SJSA1 (cell line): ENCODE measurements around the gene NXPE3. TPM values are rescaled to one million over a fixed set of nuclear protein-coding genes. Genes with fewer than 3 reads are reported as not detected.
"Not testable (repeated sequence)": the region's sequence is repeated elsewhere in the genome, so short reads cannot be mapped to it uniquely, and the experiment has no call there.

ENCODE experiments used
- DNase-seq, 2 experiments: peaks; one replicate each; pipeline ENCODE4 v3.0.0-alpha.2; 2015 to 2020; ENCODE audit warnings: low spot score in 2 of 2, low read depth in 1 of 2
- H3K27ac ChIP-seq: fragments of 250-450 bp; sonication (Bioruptor Pico); 2 replicates; pipeline ENCODE4 v1.5.1; 2020; ENCODE audit warnings: mild to moderate bottlenecking, moderate library complexity
- H3K27me3 ChIP-seq: fragments of 250-450 bp; sonication (Bioruptor Pico); replicated peaks from 2 replicates; pipeline ENCODE4 v1.5.1; 2020; ENCODE audit warnings: mild to moderate bottlenecking, moderate library complexity
- H3K36me3 ChIP-seq: fragments of 250-450 bp; sonication (Bioruptor Pico); 2 replicates; pipeline ENCODE4 v1.5.1; 2020; ENCODE audit warnings: mild to moderate bottlenecking
- H3K4me1 ChIP-seq: fragments of 250-450 bp; sonication (Bioruptor Pico); replicated peaks from 2 replicates; pipeline ENCODE4 v1.6.1; 2021; ENCODE audit warnings: mild to moderate bottlenecking
- H3K4me3 ChIP-seq: fragments of 250-450 bp; sonication (Bioruptor Pico); 2 replicates; pipeline ENCODE4 v1.5.1; 2020; ENCODE audit warnings: mild to moderate bottlenecking
- H3K9me3 ChIP-seq: fragments of 250-450 bp; sonication (Bioruptor Pico); replicated peaks from 2 replicates; pipeline ENCODE4 v1.5.1; 2020; ENCODE audit warnings: mild to moderate bottlenecking
- total RNA-seq: library from RNA; depleted of rRNA; stranded (reverse); fragments of >200 nt; shearing (Covaris generic); gene quantifications from 2 replicates; pipeline ENCODE4 v1.2.3, GENCODE V29; 2014

The NXPE3 gene
- total RNA-seq, 1 experiment from 2014 or later = 6.5 TPM

DNA sequence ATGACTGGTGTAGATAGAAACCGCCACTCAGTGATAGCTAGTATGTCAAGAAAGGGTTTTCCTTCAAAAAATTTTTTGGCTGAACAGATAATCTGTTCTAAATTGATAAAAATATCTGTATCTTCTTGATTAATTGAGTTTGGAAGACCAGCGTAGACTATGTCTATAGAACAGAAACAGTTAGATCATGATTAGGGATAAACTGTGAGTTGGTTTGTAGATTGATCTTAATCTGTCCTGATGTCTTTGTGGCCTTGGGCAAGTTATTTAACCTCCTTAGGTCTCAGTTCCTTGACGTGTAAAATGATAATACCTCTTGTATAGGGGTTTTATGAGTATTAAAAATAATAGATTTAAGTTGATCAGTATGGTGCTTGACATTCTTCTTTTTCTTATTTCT, 75.0 kb downstream of the NXPE3 start:
- H3K4me3 ChIP-seq = no peak overlapping the region
- peaks cover 96% of the 10 kb centered on the region for H3K36me3 ChIP-seq
- H3K27ac ChIP-seq = no peak overlapping the region
- no peak for DNase-seq
- H3K27me3 ChIP-seq = no peaks in the 10 kb centered on the region
- peaks cover 7% of the 10 kb centered on the region for H3K4me1 ChIP-seq
- H3K9me3 ChIP-seq = 0 out of 2 replicates have a peak, but pooled peaks cover 2% of the 10 kb centered on the region

GRCh38 chr3:101854608-101855304, 75.7 kb downstream of the NXPE3 start:
- DNase-seq = no peak
- Histone ChIP-seq H3K27me3 (no peaks in the 10 kb centered on the region), H3K4me3 (no peak overlapping the region), H3K9me3 (no peaks in the 10 kb centered on the region), H3K4me1 (peaks cover 7% of the 10 kb centered on the region), H3K27ac (no peak overlapping the region), H3K36me3 (peaks cover 99% of the 10 kb centered on the region)

DNA sequence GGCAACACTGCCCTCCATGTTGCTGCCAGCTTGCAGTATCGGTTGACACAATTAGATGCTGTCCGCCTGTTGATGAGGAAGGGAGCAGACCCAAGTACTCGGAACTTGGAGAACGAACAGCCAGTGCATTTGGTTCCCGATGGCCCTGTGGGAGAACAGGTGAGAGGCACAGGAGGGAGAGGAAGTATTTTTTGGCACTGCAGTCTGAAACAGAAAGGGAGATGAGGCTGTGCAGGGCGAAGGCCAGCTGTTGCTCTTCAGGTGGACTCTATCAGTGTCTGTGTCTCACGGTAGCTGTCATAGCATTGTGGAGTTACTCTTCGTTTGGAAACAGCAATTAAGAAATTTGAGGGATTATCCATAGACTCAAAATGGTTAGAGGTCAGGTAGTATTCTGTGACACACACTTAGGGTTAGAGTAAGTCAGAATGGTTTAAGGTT, 78.3 kb downstream of the NXPE3 start:
- no peak overlapping the region for H3K4me3 ChIP-seq
- no peak for DNase-seq
- H3K27me3 ChIP-seq = no peaks in the 10 kb centered on the region; the same call in 1 of the 2 replicates
- H3K9me3 ChIP-seq = no peaks in the 10 kb centered on the region
- H3K4me1 ChIP-seq = no peaks in the 10 kb centered on the region
- no peak overlapping the region for H3K27ac ChIP-seq
- peaks cover 99% of the 10 kb centered on the region for H3K36me3 ChIP-seq

DNA sequence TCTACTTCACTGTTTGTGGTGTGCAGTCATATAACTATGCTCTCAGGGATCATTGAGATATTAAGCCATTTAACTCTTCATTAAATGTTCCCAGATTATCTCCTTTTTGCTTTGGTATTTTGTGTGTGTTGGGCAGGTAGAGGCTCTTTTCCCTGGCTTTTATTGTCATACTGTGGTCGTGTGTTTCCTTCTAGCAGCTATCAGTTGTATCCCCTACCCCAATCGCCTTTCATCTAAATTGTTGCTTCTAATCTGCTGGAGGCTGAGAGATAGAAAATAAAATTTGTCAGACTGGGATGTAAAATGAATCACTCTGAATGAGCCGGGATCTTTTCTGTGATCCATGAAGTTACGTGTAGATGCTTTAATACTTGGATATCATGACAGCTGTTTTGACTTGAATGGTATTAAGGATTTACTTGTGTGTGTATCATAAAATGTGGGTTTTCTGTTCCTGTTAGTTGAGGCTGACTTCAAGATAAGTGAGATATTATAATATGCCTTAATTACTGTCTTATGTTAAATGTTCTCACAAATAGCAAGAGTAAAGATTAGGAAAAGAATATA, 79.5 kb downstream of the NXPE3 start:
- DNase-seq = no peak
- Histone ChIP-seq H3K4me3 (no peak overlapping the region), H3K9me3 (no peaks in the 10 kb centered on the region), H3K27ac (no peak overlapping the region), H3K27me3 (no peaks in the 10 kb centered on the region; the same call in 1 of the 2 replicates), H3K4me1 (no peaks in the 10 kb centered on the region), H3K36me3 (peaks cover 92% of the 10 kb centered on the region)

DNA sequence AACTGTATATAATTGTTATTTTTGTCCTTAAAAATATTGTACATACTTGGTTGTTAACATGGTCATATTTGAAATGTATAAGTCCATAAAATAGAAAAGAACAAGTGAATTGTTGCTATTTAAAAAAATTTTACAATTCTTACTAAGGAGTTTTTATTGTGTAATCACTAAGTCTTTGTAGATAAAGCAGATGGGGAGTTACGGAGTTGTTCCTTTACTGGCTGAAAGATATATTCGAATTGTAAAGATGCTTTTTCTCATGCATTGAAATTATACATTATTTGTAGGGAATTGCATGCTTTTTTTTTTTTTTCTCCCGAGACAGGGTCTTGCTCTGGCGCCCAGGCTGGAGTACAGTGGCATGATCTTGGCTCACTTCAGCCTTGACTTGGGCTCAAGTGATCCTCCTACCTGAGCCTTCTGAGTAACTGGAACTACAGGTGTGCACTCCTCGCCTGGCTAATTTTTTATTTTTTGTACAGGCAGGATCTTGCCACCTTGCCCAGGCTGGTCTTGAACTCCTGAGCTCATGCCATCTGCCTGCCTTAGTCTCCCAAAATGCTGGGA, 81.0 kb downstream of the NXPE3 start:
- H3K9me3 ChIP-seq = no peaks in the 10 kb centered on the region
- H3K36me3 ChIP-seq = peaks cover 78% of the 10 kb centered on the region
- DNase-seq = no peak
- no peaks in the 10 kb centered on the region; the same call in 1 of the 2 replicates for H3K27me3 ChIP-seq
- H3K4me1 ChIP-seq = no peaks in the 10 kb centered on the region
- H3K27ac ChIP-seq = no peak overlapping the region
- H3K4me3 ChIP-seq = no peak overlapping the region

DNA sequence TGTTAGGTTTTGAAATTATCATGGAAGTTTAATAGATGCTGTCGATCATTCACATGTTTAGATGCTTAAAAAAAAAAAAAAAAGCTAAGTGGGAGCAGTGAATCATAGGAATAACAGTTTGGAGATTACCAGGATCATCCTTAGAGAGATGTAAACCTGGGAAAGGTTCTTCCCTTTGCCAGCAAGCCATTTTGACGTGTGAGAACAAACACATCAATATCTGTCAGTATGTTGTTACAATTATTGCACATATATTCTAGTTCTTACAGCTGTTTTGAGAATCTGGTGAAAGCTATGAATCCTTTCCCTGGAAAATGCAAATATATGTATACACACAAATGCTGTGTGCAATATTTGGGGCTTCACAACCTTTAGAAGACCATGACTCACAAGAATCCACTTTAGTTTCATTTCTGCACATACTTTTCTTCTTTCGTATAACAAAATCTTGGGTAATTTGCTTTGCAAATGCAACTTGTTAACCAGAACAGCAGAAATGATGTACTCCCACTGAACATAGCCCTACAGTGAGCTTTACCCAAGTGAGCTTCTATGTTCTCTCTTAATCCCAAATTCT, 82.3 kb downstream of the NXPE3 start:
- peaks cover 64% of the 10 kb centered on the region for H3K36me3 ChIP-seq

GRCh38 chr3:101861789-101862415, 82.9 kb downstream of the NXPE3 start:
- Histone ChIP-seq H3K9me3 (no peaks in the 10 kb centered on the region), H3K4me1 (no peaks in the 10 kb centered on the region), H3K36me3 (peaks cover 58% of the 10 kb centered on the region), H3K27me3 (no peaks in the 10 kb centered on the region; the same call in 1 of the 2 replicates), H3K27ac (no peak overlapping the region), H3K4me3 (no peak overlapping the region)
- no peak for DNase-seq

More for the DNA sequence above, 82.3 kb downstream of the NXPE3 start:
- H3K9me3 ChIP-seq = no peaks in the 10 kb centered on the region
- no peaks in the 10 kb centered on the region; the same call in 1 of the 2 replicates for H3K27me3 ChIP-seq
- H3K4me3 ChIP-seq = no peak overlapping the region
- no peaks in the 10 kb centered on the region for H3K4me1 ChIP-seq
- H3K27ac ChIP-seq = no peak overlapping the region
- no peak for DNase-seq

DNA sequence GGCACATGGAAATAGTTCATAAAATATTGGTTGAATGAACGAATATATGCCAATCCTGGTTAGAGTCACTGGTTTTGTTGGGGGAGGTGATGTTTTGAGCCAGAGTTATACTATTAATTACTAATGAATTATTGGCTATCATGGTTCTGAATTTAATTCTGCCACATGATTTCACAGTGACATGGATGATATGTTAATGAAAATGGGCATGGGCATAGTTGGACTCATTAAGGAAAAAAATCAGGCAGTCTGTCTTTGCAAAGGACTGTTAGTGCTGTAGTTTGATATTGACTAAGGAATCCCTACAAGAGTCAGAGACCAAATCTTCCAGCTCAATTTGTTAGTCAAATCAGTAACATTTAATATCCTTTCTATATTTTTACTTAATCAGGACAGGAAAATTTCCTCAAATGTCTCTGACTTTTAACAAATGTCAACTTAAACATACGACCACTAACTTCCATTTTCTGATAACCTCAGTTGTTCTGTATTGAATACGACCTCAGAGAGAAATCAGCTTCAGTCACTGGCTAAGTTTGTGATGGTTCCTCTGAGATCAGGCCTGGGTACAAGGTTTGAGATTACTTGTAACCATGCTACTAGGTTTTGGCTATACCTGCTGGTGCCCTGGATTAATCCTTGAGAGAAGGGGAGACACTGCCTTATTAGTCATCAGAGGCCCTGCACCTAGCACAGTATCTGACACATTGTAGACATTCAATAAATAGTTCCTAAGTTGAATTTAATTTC, 83.6 kb downstream of the NXPE3 start:
- Histone ChIP-seq H3K4me1 (no peaks in the 10 kb centered on the region), H3K9me3 (no peaks in the 10 kb centered on the region), H3K36me3 (peaks cover 53% of the 10 kb centered on the region), H3K4me3 (no peak overlapping the region), H3K27me3 (no peaks in the 10 kb centered on the region; the same call in 1 of the 2 replicates), H3K27ac (no peak overlapping the region)
- no peak for DNase-seq

DNA sequence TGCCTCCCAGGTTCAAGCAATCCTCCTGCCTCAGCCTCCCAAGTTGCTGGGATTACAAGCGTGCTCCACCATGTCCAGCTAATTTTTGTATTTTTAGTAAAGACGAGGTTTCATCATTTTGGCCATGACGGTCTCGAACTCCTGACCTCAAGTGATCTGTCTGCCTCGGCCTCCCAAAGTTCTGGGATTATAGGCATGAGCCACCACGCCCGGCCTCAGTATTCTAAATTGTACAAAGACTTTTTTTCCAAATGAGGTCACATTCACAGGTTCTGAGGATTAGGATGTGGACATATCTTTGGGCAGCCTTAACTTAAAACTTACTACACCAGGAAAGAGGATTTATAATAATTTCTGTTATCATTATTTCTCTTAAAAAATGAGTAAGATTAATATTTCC, 85.9 kb downstream of the NXPE3 start:
- not testable (repeated sequence) for H3K9me3 ChIP-seq

GRCh38 chr3:101865751-101866509, 86.9 kb downstream of the NXPE3 start:
- no peak overlapping the region for H3K4me3 ChIP-seq
- H3K36me3 ChIP-seq = peaks cover 19% of the 10 kb centered on the region
- no peaks in the 10 kb centered on the region; the same call in 1 of the 2 replicates for H3K27me3 ChIP-seq
- H3K27ac ChIP-seq = no peak overlapping the region
- no peaks in the 10 kb centered on the region for H3K4me1 ChIP-seq
- no peaks in the 10 kb centered on the region for H3K9me3 ChIP-seq
- DNase-seq = no peak

More for the DNA sequence above, 85.9 kb downstream of the NXPE3 start:
- not testable (repeated sequence) for H3K4me3 ChIP-seq, H3K4me1 ChIP-seq, H3K27me3 ChIP-seq, DNase-seq, H3K27ac ChIP-seq
- peaks cover 29% of the 10 kb centered on the region for H3K36me3 ChIP-seq

- DNase-seq = no peak
- no peak overlapping the region for H3K27ac ChIP-seq
- H3K4me1 ChIP-seq = 0 out of 2 replicates have a peak, but pooled peaks cover 4% of the 10 kb centered on the region
- H3K4me3 ChIP-seq = no peak overlapping the region
- no peaks in the 10 kb centered on the region for H3K9me3 ChIP-seq
- no peaks in the 10 kb centered on the region; the same call in 1 of the 2 replicates for H3K27me3 ChIP-seq
- peaks cover 3% of the 10 kb centered on the region for H3K36me3 ChIP-seq
These were observed 88.5 kb downstream of the NXPE3 start for GRCh38 chr3:101867511-101867910.

DNA sequence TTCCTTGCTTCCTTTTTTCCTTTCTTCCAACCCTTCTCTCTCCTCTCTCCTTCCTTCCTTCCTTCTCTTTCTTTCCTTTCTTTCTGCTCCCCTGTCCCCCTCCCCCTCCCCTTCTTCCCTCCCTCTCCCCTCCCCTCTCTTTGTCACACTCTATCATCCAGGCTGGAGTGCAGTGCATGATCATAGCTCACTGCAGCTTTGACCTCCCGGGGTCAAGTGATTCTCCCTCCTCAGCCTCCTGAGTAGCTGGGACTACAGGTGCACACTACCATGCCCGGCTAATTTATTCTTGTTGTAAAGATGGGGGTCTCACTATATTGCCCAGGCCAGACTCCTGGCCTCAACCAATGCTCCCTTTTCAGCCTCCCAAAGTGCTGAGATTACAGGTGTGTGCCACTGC, 89.0 kb downstream of the NXPE3 start:
- no peaks in the 10 kb centered on the region for H3K9me3 ChIP-seq
- no peak overlapping the region for H3K27ac ChIP-seq
- no peak for DNase-seq
- no peaks in the 10 kb centered on the region for H3K27me3 ChIP-seq
- H3K4me3 ChIP-seq = no peak overlapping the region
- H3K36me3 ChIP-seq = no peaks in the 10 kb centered on the region
- 0 out of 2 replicates have a peak, but pooled peaks cover 4% of the 10 kb centered on the region for H3K4me1 ChIP-seq
